ENCODE results near the gene ZNF22. TPM values are rescaled to one million over a fixed set of nuclear protein-coding genes. Genes with fewer than 3 reads are reported as not detected.

Gene ZNF22
- total RNA-seq, 1 donor from 2014 or later = 46.0 TPM

DNA sequence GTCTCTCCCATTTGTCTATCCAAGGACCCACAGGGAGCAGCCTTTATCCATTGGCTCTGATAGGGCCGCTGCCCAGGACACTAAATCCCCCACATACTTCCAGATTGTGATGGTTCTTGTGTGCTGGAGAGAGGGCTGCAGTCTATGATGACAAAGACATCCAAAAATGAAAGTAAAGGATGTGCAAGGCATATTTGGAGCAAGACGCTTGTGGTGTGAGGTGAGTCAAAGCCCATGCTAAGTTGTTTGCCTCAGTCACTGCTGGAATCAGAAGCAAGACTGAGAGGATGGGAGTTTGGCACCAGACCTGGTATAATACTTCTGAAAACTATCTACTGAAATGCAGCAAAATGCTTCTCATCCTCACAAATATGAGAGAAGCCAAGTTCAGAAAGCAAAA, 22.7 kb downstream of the ZNF22 start:
- TF ChIP-seq, protein P1, sequence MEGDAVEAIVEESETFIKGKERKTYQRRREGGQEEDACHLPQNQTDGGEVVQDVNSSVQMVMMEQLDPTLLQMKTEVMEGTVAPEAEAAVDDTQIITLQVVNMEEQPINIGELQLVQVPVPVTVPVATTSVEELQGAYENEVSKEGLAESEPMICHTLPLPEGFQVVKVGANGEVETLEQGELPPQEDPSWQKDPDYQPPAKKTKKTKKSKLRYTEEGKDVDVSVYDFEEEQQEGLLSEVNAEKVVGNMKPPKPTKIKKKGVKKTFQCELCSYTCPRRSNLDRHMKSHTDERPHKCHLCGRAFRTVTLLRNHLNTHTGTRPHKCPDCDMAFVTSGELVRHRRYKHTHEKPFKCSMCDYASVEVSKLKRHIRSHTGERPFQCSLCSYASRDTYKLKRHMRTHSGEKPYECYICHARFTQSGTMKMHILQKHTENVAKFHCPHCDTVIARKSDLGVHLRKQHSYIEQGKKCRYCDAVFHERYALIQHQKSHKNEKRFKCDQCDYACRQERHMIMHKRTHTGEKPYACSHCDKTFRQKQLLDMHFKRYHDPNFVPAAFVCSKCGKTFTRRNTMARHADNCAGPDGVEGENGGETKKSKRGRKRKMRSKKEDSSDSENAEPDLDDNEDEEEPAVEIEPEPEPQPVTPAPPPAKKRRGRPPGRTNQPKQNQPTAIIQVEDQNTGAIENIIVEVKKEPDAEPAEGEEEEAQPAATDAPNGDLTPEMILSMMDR (IDR thresholded peaks at IDR 0.05; ENCODE audit: unreplicated experiment) = no peak
- Mint-ChIP-seq H3K9me3 (ENCODE audit: low read depth) (peaks cover 8% of the 10 kb centered on the region), H3K27me3 (no peaks in the 10 kb centered on the region), H3K4me3 (ENCODE audit: low read depth) (no peak overlapping the region), H3K4me1 (ENCODE audit: low read depth) (no peaks in the 10 kb centered on the region), H3K27ac (no peak overlapping the region), H3K36me3 (ENCODE audit: insufficient read depth) (no peaks in the 10 kb centered on the region)
- DNase-seq (ENCODE audit: low spot score, unreplicated experiment) = no peak

DNA sequence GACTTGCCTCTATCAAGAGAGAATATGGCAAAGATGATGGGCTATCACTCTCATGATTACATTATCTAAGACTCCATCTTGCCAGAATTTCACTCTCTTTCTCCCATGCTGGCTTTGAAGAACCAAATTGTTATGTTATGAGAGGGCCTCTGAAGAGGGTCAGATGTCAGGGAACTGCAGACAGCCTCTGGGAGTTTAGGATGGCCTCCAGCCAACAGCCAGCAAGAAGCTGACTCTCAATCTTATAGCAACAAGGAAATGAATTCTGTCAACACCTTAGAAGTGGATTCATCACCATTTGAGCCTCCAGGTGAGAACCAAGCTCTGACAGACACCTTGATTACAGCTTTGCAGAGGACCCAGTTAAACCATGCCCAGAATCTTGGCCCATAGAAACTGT, 33.6 kb downstream of the ZNF22 start:
- Mint-ChIP-seq H3K36me3 (ENCODE audit: insufficient read depth) (peaks cover 7% of the 10 kb centered on the region), H3K9me3 (ENCODE audit: low read depth) (peaks cover 15% of the 10 kb centered on the region), H3K27me3 (no peaks in the 10 kb centered on the region), H3K4me1 (ENCODE audit: low read depth) (no peaks in the 10 kb centered on the region), H3K27ac (no peak overlapping the region), H3K4me3 (ENCODE audit: low read depth) (no peak overlapping the region)
- no peak for DNase-seq (ENCODE audit: low spot score, unreplicated experiment)
- TF ChIP-seq, protein P1 (IDR thresholded peaks at IDR 0.05; ENCODE audit: unreplicated experiment) = no peak

GRCh38 chr10:45035673-45036072, 35.0 kb downstream of the ZNF22 start:
- H3K27ac Mint-ChIP-seq = no peak overlapping the region
- peaks cover 1% of the 10 kb centered on the region for H3K4me1 Mint-ChIP-seq (ENCODE audit: low read depth)
- TF ChIP-seq, protein P1 (IDR thresholded peaks at IDR 0.05; ENCODE audit: unreplicated experiment) = no peak
- H3K9me3 Mint-ChIP-seq (ENCODE audit: low read depth) = peaks cover 20% of the 10 kb centered on the region
- H3K4me3 Mint-ChIP-seq (ENCODE audit: low read depth) = no peak overlapping the region
- H3K27me3 Mint-ChIP-seq = no peaks in the 10 kb centered on the region
- peaks cover 6% of the 10 kb centered on the region for H3K36me3 Mint-ChIP-seq (ENCODE audit: insufficient read depth)
- no peak for DNase-seq (ENCODE audit: low spot score, unreplicated experiment)

- Mint-ChIP-seq H3K27ac (no peak overlapping the region), H3K27me3 (no peaks in the 10 kb centered on the region)
- TF ChIP-seq, protein P1 (IDR thresholded peaks at IDR 0.05; ENCODE audit: unreplicated experiment) = no peak
Measured at GRCh38 chr10:45040921-45041542, 40.3 kb downstream of the ZNF22 start.

DNA sequence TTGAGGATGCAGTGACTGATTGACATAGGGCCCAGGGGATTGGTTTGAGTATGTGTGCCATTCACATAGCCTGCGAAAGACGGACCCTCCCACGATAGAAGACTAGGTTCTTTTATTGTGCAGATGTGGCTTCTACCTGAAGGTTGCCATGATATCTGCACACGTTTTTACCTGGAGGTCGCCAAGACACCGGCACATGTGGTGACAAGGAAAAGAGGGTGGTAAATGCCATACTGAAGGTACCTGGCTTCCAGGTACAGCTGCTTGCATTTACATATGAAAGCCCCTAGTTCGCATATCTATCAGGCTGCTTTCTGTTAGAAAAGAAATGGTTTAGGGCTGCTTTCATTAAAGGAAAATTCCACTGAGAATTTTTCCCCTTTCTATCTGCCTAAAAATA, 43.6 kb downstream of the ZNF22 start:
- no peak overlapping the region for H3K4me3 Mint-ChIP-seq (ENCODE audit: low read depth)
- H3K27me3 Mint-ChIP-seq = no peaks in the 10 kb centered on the region
- H3K4me1 Mint-ChIP-seq (ENCODE audit: low read depth) = peaks cover 7% of the 10 kb centered on the region
- no peak for DNase-seq (ENCODE audit: low spot score, unreplicated experiment)
- no peaks in the 10 kb centered on the region for H3K36me3 Mint-ChIP-seq (ENCODE audit: insufficient read depth)
- TF ChIP-seq, protein P1 (IDR thresholded peaks at IDR 0.05; ENCODE audit: unreplicated experiment) = no peak
- H3K9me3 Mint-ChIP-seq (ENCODE audit: low read depth) = peaks cover 9% of the 10 kb centered on the region
- H3K27ac Mint-ChIP-seq = no peak overlapping the region

More at GRCh38 chr10:45040921-45041542, 40.3 kb downstream of the ZNF22 start:
- H3K9me3 Mint-ChIP-seq (ENCODE audit: low read depth) = peaks cover 14% of the 10 kb centered on the region
- H3K36me3 Mint-ChIP-seq (ENCODE audit: insufficient read depth) = no peaks in the 10 kb centered on the region
- no peak for DNase-seq (ENCODE audit: low spot score, unreplicated experiment)
- H3K4me1 Mint-ChIP-seq (ENCODE audit: low read depth) = peaks cover 7% of the 10 kb centered on the region
- no peak overlapping the region for H3K4me3 Mint-ChIP-seq (ENCODE audit: low read depth)

Data from progenitor cell of endocrine pancreas (in vitro differentiated cells).